Measurements from ENCODE around the gene ZNF362. TPM values are rescaled to one million over a fixed set of nuclear protein-coding genes. Genes with fewer than 3 reads are reported as not detected.

The ZNF362 gene
- total and polyA plus RNA-seq, 4 donors: 2.3 to 6.3 (median 5.4) TPM

- Histone ChIP-seq H3K9ac (ENCODE audit: low read depth in 1 of 2, low read length in 2 of 2) (no peak overlapping the region), H3K9me3 (ENCODE audit: control insufficient read depth in 4 of 4, low read length in 3 of 4) (no peaks in the 10 kb centered on the region), H3K4me1 (ENCODE audit: control insufficient read depth in 4 of 4, insufficient read depth in 4 of 4, low read length in 3 of 4) (no peaks in the 10 kb centered on the region), H3K36me3 (ENCODE audit: control insufficient read depth in 4 of 4, insufficient read depth in 3 of 4, low read depth in 1 of 4, low read length in 3 of 4) (peaks cover 4 to 23% (median 18%) of the 10 kb centered on the region in 4 donors), H3K4me3 (ENCODE audit: low read depth in 1 of 3, low read length in 3 of 3) (no peak overlapping the region), H3K27me3 (ENCODE audit: control insufficient read depth in 4 of 4, insufficient read depth in 4 of 4, low read length in 3 of 4) (no peaks in the 10 kb centered on the region), H3K27ac (ENCODE audit: low read depth in 1 of 2, low read length in 2 of 2) (no peak overlapping the region)
- TF ChIP-seq HNF4G (IDR thresholded peaks at IDR 0.05) (no peak), FOXA1 (IDR thresholded peaks at IDR 0.05) (no peak), REST (IDR thresholded peaks at IDR 0.05) (no peak), NR2F2 (IDR thresholded peaks at IDR 0.05) (no peak), MAX (IDR thresholded peaks at IDR 0.05) (no peak)
- TF ChIP-seq, protein P1, sequence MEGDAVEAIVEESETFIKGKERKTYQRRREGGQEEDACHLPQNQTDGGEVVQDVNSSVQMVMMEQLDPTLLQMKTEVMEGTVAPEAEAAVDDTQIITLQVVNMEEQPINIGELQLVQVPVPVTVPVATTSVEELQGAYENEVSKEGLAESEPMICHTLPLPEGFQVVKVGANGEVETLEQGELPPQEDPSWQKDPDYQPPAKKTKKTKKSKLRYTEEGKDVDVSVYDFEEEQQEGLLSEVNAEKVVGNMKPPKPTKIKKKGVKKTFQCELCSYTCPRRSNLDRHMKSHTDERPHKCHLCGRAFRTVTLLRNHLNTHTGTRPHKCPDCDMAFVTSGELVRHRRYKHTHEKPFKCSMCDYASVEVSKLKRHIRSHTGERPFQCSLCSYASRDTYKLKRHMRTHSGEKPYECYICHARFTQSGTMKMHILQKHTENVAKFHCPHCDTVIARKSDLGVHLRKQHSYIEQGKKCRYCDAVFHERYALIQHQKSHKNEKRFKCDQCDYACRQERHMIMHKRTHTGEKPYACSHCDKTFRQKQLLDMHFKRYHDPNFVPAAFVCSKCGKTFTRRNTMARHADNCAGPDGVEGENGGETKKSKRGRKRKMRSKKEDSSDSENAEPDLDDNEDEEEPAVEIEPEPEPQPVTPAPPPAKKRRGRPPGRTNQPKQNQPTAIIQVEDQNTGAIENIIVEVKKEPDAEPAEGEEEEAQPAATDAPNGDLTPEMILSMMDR (IDR thresholded peaks at IDR 0.05; ENCODE audit: low read depth, low read length, missing input control): no peak
- 88% methylated on average over 30 of the region's 30 CpGs for WGBS
- no peak for DNase-seq (ENCODE audit: low spot score)
Observed at GRCh38 chr1:33276573-33277298, 20.4 kb downstream of the ZNF362 start.

GRCh38 chr1:33277488-33278084, 21.3 kb downstream of the ZNF362 start:
- Histone ChIP-seq H3K27ac (ENCODE audit: low read depth in 1 of 2, low read length in 2 of 2) (no peak overlapping the region), H3K4me1 (ENCODE audit: control insufficient read depth in 4 of 4, insufficient read depth in 4 of 4, low read length in 3 of 4) (no peaks in the 10 kb centered on the region), H3K4me3 (ENCODE audit: low read depth in 1 of 3, low read length in 3 of 3) (no peak overlapping the region), H3K36me3 (ENCODE audit: control insufficient read depth in 4 of 4, insufficient read depth in 3 of 4, low read depth in 1 of 4, low read length in 3 of 4) (peaks cover 4 to 26% (median 20%) of the 10 kb centered on the region in 4 donors), H3K9ac (ENCODE audit: low read depth in 1 of 2, low read length in 2 of 2) (no peak overlapping the region), H3K27me3 (ENCODE audit: control insufficient read depth in 4 of 4, insufficient read depth in 4 of 4, low read length in 3 of 4) (no peaks in the 10 kb centered on the region), H3K9me3 (ENCODE audit: control insufficient read depth in 4 of 4, low read length in 3 of 4) (no peaks in the 10 kb centered on the region)
- 94% methylated on average over 11 of the region's 11 CpGs for WGBS
- no peak for DNase-seq (ENCODE audit: low spot score)
- TF ChIP-seq NR2F2 (IDR thresholded peaks at IDR 0.05) (no peak), TAF1 (conservative IDR thresholded peaks at IDR 0.05) (no peak), FOXA1 (IDR thresholded peaks at IDR 0.05) (no peak), REST (IDR thresholded peaks at IDR 0.05) (no peak), RXRA (IDR thresholded peaks at IDR 0.05) (no peak), YY1 (IDR thresholded peaks at IDR 0.05) (no peak), RAD21 (IDR thresholded peaks at IDR 0.05) (no peak), EGR1 (IDR thresholded peaks at IDR 0.05; ENCODE audit: low read depth in 2 of 2) (no peak), JUND (IDR thresholded peaks at IDR 0.05) (no peak), GABPA (IDR thresholded peaks at IDR 0.05 in 1 of 2, conservative IDR thresholded peaks at IDR 0.05 in 1 of 2) (no peak), MAX (IDR thresholded peaks at IDR 0.05) (no peak)
- TF ChIP-seq, protein P1 (IDR thresholded peaks at IDR 0.05; ENCODE audit: low read depth, low read length, missing input control): no peak
- TF ChIP-seq, protein P2, sequence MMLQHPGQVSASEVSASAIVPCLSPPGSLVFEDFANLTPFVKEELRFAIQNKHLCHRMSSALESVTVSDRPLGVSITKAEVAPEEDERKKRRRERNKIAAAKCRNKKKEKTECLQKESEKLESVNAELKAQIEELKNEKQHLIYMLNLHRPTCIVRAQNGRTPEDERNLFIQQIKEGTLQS (IDR thresholded peaks at IDR 0.05): no peak
- TF ChIP-seq, protein P3, sequence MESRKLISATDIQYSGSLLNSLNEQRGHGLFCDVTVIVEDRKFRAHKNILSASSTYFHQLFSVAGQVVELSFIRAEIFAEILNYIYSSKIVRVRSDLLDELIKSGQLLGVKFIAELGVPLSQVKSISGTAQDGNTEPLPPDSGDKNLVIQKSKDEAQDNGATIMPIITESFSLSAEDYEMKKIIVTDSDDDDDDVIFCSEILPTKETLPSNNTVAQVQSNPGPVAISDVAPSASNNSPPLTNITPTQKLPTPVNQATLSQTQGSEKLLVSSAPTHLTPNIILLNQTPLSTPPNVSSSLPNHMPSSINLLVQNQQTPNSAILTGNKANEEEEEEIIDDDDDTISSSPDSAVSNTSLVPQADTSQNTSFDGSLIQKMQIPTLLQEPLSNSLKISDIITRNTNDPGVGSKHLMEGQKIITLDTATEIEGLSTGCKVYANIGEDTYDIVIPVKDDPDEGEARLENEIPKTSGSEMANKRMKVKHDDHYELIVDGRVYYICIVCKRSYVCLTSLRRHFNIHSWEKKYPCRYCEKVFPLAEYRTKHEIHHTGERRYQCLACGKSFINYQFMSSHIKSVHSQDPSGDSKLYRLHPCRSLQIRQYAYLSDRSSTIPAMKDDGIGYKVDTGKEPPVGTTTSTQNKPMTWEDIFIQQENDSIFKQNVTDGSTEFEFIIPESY (IDR thresholded peaks at IDR 0.05): no peak

All from liver (tissue), 9 donors.